K562 (cell line): Measurements from ENCODE around the gene GLP1R. TPM values are rescaled to one million over a fixed set of nuclear protein-coding genes. Genes with fewer than 3 reads are reported as not detected.

Experiments
- ARID2 ChIP-seq: fragments of 450-650 bp; IDR thresholded peaks from 2 replicates; pipeline ENCODE4 v1.6.1; 2017; ENCODE audit warnings: antibody characterized with exemption, mild to moderate bottlenecking
- CHD1 ChIP-seq: fragments of 200-600 bp; sonication (generic); IDR thresholded peaks from one replicate; pipeline ENCODE4 v1.6.1; 2012; ENCODE audit warnings: mild to moderate bottlenecking, moderate library complexity, low read length, inconsistent platforms
- CTBP1 ChIP-seq: fragments of 450-650 bp; IDR thresholded peaks from 2 replicates; pipeline ENCODE4 v1.6.1; 2016; ENCODE audit warnings: borderline replicate concordance
- CXXC5 ChIP-seq: fragments of 250-450 bp; sonication (Bioruptor Pico); IDR thresholded peaks from 2 replicates; pipeline ENCODE4 v1.8.0; 2022; ENCODE audit warnings: inconsistent platforms, mild to moderate bottlenecking, moderate library complexity
- ETS2 ChIP-seq: IDR thresholded peaks from 2 replicates; pipeline ENCODE4 v1.6.1; 2016; ENCODE audit warnings: borderline replicate concordance, missing genetic modification characterization, mild to moderate bottlenecking, moderate library complexity, missing compliant biosample characterization; ENCODE audit not compliant: poor library complexity, severe bottlenecking
- HDAC8 ChIP-seq: fragments of 450-650 bp; IDR thresholded peaks from 2 replicates; pipeline ENCODE4 v1.6.1; 2016; ENCODE audit warnings: mild to moderate bottlenecking, missing genetic modification characterization, moderate library complexity, missing compliant biosample characterization
- IFI16 ChIP-seq: fragments of 250-450 bp; sonication (Bioruptor Pico); IDR thresholded peaks from 2 replicates; pipeline ENCODE4 v2.1.2; 2022; ENCODE audit warnings: mild to moderate bottlenecking, inconsistent platforms
- KDM4B ChIP-seq, 2 experiments: fragments of 450-650 bp in 1 of 2; sonication (generic) in 1 of 2; IDR thresholded peaks; 2 replicates each; pipeline ENCODE4 v1.6.1; 2016 to 2017; ENCODE audit warnings: borderline replicate concordance in 2 of 2, antibody characterized with exemption in 1 of 2, low read depth in 1 of 2, mild to moderate bottlenecking in 1 of 2
- RCOR1 ChIP-seq, 2 experiments: IDR thresholded peaks; 2 replicates each; pipeline ENCODE4 v1.6.1; 2012; ENCODE audit warnings: low read depth in 2 of 2, low read length in 2 of 2, borderline replicate concordance in 1 of 2, improper control_type of control experiment in 1 of 2
- TAF1 ChIP-seq: IDR thresholded peaks from 2 replicates; pipeline ENCODE4 v1.6.1; 2011; ENCODE audit warnings: mild to moderate bottlenecking, low read length, moderate library complexity; ENCODE audit not compliant: insufficient read depth, control insufficient read depth, severe bottlenecking; ENCODE audit errors: extremely low read depth
- ZNF41 ChIP-seq: fragments of 250-450 bp; sonication (Bioruptor Pico); conservative IDR thresholded peaks from 2 replicates; pipeline ENCODE4 v1.4.0; 2020; ENCODE audit warnings: mild to moderate bottlenecking
- polyA plus RNA-seq, 8 experiments: library from polyadenylated mRNA; depleted of rRNA in 4 of 8; stranded (reverse) in 5 of 8; unstranded in 3 of 8; fragments of >200 nt; fragmentation: Nextera tagmentation in 2 of 8; fragmentation: Illumina TruSeq in 1 of 8; extraction: Ambion mirVana in 2 of 8; extraction: Trizol in 1 of 8; gene quantifications; 2 replicates each; pipeline versions ENCODE4 v1.2.1 to v1.2.3, GENCODE V29; 2011 to 2014; ENCODE audit warnings: inconsistent platforms in 1 of 8, missing spikeins in 1 of 8
- total RNA-seq, 7 experiments: library from RNA; depleted of rRNA in 6 of 7; stranded (reverse); fragments of >200 nt in 6 of 7; fragmentation: Illumina TruSeq in 2 of 7; extraction: Trizol in 2 of 7; gene quantifications; 2 replicates each; pipeline versions ENCODE4 v1.2.1 to v1.2.3, GENCODE V29; 2011 to 2021; ENCODE audit warnings: low replicate concordance in 1 of 7
- TF ChIP-seq, protein P1 (sequence below): fragments of 250-450 bp; sonication (Bioruptor Pico); IDR thresholded peaks from 2 replicates; pipeline ENCODE4 v1.4.0; 2020; ENCODE audit warnings: borderline replicate concordance
- TF ChIP-seq, protein P2 (sequence below): sonication (generic); formaldehyde crosslinking; IDR thresholded peaks from 2 replicates; pipeline ENCODE4 v1.8.0; 2022; ENCODE audit warnings: mild to moderate bottlenecking, low read depth, missing genetic modification reagents
- TF ChIP-seq, protein P3 (sequence below): fragments of 450-650 bp; IDR thresholded peaks from 2 replicates; pipeline ENCODE4 v1.6.1; 2017; ENCODE audit warnings: antibody characterized with exemption

Gene GLP1R
- total and polyA plus RNA-seq, 9 of the 15 experiments (the other 6 are each of a cell fraction or from before 2014, with no cell fraction given), result not detected

DNA sequence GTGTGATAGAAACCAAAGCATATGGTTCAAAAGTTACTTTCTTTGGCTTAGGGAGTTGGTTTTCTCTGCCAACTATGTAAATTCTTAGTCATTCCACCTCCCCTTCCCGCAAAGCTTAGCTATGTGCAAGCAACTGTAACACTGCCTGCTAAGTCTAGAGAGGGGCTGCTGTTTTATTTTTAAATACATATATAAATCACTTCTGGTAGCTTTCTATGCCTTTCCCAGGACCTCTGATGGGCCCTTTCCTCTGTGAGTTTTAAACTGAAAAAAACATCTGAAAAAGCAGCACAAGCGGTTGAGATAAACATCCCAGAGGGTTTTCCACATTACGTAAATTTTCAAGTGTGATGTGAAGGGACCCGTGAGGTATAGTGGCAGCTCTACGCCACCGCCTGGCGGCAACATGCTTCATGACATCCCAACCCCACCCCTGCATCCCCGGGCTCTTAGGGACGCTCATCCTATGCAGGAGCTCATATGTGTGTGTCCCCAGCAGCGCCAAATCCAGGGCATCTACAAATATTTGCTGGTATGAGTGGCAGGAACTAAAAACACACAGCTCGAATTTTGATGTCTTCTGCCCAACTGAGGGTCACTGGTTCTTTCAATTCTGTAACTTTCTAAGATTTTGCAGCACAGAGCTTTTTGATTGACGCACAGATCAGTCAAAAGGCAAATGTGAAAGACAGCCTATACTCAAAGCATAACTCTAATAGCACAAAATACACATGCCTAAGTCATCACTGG, 53.7 kb downstream of the GLP1R start (continued):
- TF ChIP-seq RCOR1 (IDR thresholded peaks at IDR 0.05; ENCODE audit: borderline replicate concordance in 1 of 2, low read depth in 2 of 2, low read length in 2 of 2), result 0 out of 4 replicates have a peak, but pooled peaks of 1 of the 2 experiments have one; percentile 52
- no peak for TF ChIP-seq ETS2
- TF ChIP-seq, protein P1, sequence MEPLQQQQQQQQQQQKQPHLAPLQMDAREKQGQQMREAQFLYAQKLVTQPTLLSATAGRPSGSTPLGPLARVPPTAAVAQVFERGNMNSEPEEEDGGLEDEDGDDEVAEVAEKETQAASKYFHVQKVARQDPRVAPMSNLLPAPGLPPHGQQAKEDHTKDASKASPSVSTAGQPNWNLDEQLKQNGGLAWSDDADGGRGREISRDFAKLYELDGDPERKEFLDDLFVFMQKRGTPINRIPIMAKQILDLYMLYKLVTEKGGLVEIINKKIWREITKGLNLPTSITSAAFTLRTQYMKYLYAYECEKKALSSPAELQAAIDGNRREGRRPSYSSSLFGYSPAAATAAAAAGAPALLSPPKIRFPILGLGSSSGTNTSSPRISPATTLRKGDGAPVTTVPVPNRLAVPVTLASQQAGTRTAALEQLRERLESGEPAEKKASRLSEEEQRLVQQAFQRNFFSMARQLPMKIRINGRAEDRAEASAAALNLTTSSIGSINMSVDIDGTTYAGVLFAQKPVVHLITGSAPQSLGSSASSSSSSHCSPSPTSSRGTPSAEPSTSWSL (CRISPR knock-in tag), result no peak
- no peak for TF ChIP-seq CHD1
- no peak for TF ChIP-seq TAF1
- TF ChIP-seq ZNF41 (CRISPR knock-in tag), result no peak
- 0 out of 2 replicates have a peak, but pooled peaks have one; percentile 17 for TF ChIP-seq ARID2
- TF ChIP-seq KDM4B (IDR thresholded peaks at IDR 0.05; ENCODE audit: borderline replicate concordance in 2 of 2, low read depth in 1 of 2), result no peak
- TF ChIP-seq HDAC8 (tag), result no peak
- TF ChIP-seq, protein P2, sequence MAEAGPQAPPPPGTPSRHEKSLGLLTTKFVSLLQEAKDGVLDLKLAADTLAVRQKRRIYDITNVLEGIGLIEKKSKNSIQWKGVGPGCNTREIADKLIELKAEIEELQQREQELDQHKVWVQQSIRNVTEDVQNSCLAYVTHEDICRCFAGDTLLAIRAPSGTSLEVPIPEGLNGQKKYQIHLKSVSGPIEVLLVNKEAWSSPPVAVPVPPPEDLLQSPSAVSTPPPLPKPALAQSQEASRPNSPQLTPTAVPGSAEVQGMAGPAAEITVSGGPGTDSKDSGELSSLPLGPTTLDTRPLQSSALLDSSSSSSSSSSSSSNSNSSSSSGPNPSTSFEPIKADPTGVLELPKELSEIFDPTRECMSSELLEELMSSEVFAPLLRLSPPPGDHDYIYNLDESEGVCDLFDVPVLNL (CRISPR knock-in tag), result no peak
- TF ChIP-seq, protein P3, sequence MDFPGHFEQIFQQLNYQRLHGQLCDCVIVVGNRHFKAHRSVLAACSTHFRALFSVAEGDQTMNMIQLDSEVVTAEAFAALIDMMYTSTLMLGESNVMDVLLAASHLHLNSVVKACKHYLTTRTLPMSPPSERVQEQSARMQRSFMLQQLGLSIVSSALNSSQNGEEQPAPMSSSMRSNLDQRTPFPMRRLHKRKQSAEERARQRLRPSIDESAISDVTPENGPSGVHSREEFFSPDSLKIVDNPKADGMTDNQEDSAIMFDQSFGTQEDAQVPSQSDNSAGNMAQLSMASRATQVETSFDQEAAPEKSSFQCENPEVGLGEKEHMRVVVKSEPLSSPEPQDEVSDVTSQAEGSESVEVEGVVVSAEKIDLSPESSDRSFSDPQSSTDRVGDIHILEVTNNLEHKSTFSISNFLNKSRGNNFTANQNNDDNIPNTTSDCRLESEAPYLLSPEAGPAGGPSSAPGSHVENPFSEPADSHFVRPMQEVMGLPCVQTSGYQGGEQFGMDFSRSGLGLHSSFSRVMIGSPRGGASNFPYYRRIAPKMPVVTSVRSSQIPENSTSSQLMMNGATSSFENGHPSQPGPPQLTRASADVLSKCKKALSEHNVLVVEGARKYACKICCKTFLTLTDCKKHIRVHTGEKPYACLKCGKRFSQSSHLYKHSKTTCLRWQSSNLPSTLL, result no peak
- TF ChIP-seq IFI16, result no peak
- TF ChIP-seq CTBP1, result peak; percentile 53; the same call in 1 of the 2 replicates
- TF ChIP-seq CXXC5 (CRISPR knock-in tag), result no peak
